HG02981 (cell line): ENCODE data around the gene FOLR1.

Experiments used
- ATAC-seq: cut with Tn5 transposase; IDR thresholded peaks from one replicate; pipeline ENCODE4 v1.9.1; 2021; ENCODE audit warnings: mild to moderate bottlenecking, moderate library complexity; ENCODE audit not compliant: unreplicated experiment

The FOLR1 gene

DNA sequence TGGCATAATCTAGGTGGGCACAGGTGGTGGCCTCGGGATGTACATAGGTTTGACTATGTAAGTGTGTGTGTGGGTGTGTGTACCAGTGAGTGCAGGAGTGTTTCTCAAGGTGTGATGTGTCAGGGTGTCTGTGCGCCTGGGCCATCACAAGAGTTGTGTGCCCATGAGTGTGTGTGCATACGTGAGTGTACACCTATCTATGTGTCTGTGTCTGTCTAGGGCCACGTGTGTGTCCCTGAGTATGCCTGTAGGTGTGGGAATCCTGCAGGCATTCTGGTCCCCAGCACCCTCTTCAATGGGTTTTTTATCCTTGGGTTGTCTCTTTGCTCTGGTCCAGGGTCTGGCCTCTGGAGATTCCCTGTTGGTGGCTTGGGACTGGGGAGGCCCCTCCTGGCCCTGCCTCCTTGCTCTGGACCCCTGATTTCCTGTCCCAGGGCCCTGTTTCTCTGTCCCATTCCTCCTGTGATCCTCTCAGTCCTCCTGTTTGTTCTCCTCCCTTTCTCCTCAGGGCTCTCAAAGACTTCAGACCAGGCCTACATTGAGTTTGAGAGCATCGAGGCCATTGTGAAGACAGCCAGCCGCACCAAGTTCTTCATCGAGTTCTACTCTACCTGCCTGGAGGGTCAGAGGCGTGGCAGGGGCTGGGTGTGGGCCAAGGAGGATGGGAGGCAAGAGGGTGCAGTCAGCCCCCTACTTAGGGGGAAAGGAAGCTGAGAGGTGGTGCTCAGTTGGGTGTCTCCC, 42.0 kb downstream of the FOLR1 start:
- ATAC-seq = no peak

DNA sequence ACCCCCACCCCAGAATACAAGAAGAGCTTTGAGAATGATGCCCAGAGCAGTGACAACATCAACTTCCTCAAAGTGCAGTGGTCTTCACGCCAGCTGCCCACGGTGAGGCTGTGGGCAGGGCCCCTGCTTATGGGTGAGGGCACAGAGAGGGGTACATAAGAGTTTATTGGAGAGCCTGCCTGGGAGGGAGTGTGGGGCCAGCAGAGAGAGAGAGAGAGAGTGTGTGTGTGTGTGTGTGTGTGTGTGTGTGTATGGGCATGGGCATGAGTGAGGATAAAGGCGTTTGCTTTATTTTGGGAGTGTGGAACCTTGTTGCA, 42.5 kb downstream of the FOLR1 start:
- ATAC-seq = no peak

DNA sequence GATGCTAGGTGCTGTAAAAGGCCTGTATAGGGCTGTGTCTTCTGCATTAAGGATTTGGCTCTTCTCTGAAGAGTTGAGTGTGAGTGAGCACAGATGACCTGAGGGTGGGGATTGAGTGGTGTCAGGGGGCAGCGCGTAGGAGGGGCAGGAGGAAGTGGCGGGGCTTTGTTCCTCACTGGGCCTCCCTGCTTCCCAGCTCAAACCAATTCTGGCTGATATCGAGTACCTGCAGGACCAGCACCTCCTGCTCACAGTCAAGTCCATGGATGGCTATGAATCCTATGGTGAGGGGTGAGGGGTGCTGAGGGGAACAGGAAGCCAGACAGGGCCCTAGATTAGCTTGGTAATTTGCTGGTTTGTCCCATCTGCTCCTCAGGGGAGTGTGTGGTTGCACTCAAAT, 43.0 kb downstream of the FOLR1 start:
- no peak for ATAC-seq

DNA sequence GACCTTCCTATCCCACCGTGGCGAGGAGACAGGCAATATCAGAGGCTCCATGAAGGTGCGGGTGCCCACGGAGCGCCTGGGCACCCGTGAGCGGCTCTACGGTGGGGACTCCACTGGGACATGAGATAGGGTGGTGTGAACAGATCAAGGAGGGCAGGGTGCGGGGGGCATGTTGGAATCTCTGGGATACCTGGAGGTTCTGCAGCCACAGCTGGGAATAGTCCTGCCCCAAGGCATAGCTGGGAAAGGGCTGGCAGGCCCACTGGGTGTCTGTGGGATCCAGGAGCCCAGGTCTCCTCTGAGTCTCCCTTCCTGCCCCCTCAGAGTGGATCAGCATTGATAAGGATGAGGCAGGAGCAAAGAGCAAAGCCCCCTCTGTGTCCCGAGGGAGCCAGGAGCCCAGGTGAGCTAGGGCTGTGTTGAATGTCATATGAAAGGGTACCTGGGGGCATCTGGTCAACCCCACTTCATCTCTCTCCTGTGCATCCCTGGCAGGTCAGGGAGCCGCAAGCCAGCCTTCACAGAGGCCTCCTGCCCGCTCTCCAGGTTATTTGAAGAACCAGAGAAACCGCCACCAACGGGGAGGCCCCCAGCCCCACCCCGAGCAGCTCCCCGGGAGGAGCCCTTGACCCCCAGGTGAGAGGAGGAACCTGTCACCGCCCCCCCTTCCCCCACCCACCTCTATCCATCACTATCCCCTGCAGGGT, 43.6 kb downstream of the FOLR1 start:
- no peak for ATAC-seq

DNA sequence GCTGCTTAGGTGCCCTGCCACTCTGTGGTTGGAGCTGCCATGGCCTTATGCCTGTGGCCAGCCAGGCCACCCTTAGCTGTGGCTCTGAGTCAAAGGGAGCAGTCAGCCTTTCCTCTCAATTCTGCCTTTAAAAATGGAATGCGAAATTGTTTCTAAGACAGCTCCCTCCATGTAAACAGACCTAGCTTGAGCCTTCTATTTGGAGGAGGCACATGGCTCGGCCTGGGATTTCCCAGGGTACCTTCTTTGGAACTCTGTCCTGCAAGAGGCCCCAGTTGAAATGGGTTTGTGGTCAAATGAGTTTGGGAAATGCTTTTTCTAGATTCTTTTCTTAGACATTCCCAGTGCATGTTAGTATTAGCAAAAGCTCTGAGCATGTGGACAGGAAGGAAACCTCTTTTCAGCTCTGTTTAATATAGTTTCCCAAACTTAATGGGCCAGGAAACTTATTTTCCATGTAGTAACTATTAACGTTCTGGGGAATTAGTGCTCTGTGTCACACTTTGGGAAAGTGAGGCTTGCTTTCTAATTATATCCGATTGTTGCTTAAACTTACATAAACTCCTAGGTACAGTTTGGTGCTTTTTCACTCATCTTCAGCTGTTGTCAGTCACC, 44.2 kb downstream of the FOLR1 start:
- ATAC-seq = no peak

DNA sequence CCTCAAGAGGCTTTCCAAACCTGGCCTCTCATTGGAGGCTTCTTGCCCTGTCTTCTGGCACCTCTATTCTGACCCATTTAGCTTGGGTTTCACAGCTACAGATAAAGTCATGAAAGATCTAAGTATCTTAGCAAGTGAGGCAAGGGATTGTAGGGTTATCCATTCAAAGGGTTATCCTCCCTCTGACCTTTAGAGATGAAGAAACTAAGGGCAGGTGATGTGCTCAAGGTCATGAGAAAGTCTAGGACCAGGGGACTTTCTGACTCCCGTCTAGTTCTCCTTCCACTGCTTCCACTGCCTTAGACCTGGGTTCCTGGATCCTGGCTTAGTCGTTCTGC, 44.8 kb downstream of the FOLR1 start:
- no peak for ATAC-seq

DNA sequence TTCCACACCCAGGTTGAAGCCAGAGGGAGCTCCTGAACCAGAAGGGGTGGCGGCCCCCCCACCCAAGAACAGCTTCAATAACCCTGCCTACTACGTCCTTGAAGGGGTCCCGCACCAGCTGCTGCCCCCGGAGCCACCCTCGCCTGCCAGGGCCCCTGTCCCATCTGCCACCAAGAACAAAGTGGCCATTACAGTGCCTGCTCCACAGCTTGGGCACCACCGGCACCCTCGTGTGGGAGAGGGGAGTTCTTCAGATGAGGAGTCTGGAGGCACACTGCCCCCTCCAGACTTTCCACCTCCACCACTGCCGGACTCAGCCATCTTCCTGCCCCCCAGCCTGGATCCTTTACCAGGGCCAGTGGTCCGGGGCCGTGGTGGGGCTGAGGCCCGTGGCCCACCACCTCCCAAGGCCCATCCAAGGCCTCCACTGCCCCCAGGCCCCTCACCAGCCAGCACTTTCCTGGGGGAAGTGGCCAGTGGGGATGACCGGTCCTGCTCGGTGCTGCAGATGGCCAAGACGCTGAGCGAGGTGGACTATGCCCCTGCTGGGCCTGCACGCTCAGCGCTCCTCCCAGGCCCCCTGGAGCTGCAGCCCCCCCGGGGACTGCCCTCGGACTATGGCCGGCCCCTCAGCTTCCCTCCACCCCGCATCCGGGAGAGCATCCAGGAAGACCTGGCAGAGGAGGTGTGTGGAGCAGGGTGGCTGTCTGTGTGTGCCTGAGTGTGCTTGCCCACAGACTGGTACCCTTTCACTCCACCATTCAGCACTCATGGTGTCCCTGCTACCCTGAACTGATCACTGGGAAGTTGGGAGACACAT, 45.4 kb downstream of the FOLR1 start:
- ATAC-seq = no peak

DNA sequence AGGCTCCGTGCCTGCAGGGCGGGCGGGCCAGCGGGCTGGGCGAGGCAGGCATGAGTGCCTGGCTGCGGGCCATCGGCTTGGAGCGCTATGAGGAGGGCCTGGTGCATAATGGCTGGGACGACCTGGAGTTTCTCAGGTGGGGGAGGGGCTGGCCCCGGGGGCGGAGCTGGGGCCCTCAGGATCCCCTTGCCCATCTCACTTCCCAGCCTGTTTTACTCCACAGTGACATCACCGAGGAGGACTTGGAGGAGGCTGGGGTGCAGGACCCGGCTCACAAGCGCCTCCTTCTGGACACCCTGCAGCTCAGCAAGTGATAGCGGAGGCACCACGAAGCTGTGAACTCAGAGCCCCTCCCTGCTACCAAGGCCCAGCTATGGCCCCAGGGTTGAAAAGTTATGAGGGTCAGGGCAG, 46.1 kb downstream of the FOLR1 start:
- ATAC-seq = no peak

DNA sequence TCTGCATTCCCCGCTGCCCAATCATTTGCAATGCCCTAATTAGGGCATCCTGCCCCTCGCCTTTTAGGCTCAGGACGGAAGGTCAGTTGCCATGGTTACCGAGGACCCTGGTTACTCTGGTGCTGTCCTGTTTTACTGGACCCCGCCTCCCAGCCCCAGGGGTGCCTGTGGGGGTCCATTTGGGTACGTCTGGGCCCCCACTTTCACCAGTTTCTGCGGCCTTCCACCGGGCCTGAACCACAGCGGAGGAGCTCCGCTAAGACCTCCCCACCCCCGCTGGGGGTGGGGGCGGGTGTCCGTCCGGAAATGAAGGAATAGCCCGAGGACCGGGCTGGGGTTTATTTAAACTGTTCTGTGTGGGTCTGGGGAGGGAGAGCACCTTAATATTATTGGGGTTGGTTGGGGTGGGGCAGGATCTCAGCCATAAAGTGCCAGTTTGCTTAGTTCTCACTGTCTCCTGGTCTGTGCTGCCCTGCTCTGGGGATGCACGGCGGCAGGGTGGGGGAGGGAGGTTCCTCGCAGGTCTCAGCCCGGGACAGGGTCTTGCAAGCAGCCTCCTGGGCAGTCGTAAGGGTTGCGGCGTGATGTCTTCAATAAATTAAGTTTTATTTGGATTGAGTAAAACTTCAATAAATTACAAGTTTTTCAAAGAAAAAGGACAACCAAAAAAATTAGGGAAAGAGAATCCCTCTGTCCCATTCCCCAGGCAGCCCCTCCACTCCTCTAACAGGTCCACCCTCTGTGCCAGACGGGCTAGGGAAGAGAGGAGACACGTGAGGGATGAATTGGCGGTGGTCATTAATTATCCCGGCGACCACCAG, 46.8 kb downstream of the FOLR1 start:
- no peak for ATAC-seq

DNA sequence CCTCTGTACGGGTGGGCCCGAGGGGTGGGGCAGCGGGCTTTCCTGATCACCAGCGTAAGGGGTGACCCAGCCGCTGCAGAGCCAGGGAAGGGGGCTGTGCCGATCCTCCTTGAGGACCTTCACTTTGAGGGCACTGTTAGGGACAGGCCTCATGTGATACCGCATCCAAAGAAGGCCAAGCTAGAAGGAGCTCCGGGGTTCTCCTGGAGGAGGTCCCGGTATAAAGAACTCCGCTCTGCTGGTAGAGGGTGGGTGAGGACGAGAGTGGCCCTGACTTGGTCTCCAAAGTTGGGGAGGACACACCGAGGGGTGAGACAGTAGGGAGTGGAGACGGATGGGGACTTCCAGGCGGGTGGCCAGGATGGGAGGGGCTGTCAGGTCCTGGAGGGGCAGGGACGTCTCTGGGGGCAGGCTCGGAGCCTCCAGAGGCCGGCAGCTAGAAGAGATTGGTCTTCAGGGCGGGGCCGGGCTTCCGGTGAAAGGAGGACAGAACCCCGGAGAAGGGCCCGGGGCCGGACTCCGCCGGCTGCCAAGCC, 47.4 kb downstream of the FOLR1 start:
- ATAC-seq = no peak

DNA sequence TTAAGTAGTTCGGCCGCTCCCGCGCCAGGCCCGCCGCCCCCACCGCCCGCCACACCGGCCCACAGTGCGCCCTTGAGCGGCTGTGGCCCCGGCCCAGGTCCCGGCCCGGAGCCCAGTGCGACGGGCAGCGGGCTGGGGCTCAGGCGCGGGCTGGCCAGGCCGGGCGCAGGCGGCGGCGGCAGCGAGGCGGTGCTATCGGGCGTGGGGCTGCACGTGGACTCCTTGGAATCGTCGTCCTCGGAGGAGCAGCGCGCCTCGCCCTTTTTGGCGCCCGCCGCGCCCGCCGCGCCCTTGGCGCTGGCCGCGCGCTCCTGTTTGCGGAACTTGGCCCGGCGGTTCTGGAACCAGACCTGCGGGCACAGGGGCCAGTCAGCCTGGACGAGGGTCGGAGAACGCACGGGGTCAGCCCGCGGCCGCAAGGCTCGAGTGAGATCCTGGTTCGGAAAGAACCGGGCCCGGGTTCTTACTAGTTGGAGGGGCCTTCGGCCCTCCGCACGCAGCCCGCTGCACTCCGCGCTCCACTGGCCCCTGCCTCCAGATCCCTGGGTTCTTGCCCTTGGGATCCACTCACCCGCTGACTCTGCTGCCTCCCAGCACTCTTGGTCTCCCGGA, 48.0 kb downstream of the FOLR1 start:
- ATAC-seq = no peak

DNA sequence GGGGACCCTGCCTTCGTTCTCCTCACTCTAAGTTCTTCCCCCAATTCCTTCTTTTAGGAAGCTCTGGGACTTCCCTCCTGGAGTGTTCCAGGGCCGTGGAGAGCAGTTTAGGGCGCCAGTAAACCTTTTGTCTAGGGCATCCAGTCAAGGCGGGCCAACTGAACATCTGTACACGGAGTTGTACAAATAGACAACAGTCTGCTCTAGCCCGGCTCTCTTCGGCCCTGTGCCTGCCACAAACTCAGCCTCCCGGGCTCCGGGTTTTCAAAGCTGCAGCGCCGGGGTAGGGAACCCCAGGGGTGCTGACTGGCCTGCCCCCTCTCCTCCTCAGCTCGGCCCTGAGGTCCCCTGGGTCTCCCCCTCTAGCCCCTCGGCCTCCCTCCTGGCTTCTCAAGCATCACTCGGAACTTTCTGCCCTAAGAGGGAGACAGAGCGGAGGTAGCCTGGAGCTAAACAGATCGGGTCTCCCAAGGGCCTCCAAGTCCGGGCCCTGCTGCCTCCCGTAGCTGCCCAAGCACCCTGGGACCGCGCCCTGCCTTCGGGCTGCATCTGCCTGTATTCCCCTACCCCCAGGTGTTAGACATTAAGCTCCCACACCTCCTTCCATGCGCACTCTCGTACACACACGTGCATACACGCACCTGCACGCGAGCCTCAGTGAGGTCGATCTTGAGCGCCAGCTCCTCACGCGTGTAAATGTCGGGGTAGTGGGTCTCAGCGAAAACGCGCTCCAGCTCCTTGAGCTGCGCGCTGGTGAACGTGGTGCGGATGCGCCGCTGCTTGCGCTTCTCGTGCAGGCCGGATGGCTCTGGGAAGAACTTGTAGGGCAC, 48.7 kb downstream of the FOLR1 start:
- ATAC-seq = no peak

DNA sequence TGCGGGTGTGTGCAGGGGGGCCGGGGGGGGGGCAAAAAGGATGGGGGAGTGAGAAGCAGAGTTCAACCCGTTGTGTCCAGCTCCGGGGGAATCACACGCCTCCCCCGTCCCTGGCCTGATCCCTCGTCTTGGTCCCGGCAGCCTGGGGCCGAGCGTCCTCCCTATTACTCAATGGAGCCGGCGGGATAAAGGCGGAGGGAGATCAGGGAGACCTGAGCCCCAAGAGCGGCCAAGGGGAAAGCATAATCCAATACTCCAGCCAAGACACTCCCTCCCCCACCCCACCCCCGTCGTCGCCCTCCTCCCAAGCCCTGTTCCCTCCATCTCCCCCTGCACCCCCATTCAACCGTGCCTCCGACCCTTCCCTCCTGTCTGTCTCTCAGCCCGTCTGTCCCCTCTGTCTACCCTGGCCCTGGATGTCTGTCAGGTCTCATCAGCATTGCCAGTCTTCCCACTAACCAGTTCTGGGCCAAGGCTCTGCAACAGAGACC, 49.4 kb downstream of the FOLR1 start:
- no peak for ATAC-seq

DNA sequence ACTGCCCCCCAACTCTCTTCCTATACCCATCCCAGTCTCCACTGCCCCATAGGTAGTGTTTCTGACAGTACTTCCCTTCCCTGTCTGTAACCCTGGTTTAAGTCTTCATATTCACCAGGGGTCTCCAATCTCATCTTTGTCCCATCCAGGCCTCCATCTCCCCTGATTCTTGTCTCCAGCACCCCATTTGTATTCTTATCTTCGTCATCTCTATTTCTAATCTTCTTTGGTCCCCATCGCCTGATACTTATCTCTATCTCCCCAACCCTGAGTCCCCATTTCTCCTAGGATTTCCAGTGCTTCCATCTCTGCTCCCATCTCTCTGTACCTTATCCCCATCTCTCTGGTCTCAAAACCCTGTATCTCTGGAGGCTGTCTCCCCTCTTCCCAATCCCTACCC, 50.2 kb downstream of the FOLR1 start:
- ATAC-seq = no peak

DNA sequence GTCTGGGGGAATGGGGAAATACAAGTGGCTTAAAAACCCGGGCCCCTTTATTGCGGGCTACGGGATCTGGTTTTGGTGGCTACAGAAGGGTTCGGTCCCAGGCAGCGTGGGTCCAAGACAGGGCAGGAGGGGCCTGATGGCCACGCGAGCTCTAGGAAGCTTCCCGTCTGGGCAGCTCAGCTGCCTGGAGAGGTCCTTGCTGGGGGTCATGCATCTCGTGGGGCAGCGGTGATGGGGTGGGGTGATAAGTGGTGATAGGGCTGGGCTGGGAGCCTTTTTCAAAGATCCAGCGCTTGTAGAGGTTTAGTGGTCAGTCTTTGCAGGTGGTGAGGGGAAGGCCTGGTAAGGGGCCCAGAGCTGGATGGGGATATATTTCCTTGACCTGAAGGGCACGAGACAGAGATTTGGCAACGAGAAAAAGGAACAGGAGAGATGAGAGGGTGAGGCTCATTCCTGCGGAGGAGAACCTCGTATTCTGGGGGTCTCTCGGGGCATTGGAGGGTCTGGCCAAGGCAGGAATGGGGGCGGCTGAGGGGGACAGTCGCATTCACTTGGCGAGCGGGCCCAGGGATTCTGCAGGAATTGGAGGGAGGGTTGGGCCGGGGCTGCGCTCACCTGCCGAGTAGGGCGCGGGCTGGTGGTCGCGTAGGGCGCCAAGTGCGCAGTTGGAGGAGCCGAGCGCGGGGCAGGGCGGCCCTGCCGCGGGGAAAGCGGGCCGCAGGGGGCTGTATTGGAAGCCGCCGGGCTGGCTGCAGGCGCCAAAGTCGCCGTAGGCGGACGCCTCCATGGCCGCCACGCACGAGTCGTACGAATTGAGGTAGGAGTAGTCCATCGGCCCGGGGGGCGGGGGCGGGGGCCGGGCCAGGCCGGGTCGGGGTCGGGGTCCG, 51.5 kb downstream of the FOLR1 start:
- no peak for ATAC-seq

DNA sequence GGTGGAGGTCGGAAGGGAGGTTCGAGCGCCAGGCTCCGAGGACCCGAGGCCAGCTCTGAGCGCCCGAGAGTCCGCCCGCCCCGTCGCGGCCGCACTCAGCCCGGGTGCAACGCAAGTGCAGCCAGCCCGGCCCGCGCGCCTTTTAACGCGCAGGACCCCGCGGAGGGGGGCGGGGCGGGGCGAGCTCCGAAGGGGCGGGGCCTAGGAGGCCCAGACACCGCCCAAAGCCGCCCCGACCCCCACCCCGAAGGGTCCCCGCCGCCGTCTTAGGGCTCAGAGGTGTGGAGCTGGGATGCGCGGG, 52.1 kb downstream of the FOLR1 start, which contains the start of gene PHOX2A:
TSS of gene PHOX2A (minus strand) at position 117 of the 301 bp plus-strand sequence. CDS start 172 bp downstream, outside the sequence.
- no peak for ATAC-seq

DNA sequence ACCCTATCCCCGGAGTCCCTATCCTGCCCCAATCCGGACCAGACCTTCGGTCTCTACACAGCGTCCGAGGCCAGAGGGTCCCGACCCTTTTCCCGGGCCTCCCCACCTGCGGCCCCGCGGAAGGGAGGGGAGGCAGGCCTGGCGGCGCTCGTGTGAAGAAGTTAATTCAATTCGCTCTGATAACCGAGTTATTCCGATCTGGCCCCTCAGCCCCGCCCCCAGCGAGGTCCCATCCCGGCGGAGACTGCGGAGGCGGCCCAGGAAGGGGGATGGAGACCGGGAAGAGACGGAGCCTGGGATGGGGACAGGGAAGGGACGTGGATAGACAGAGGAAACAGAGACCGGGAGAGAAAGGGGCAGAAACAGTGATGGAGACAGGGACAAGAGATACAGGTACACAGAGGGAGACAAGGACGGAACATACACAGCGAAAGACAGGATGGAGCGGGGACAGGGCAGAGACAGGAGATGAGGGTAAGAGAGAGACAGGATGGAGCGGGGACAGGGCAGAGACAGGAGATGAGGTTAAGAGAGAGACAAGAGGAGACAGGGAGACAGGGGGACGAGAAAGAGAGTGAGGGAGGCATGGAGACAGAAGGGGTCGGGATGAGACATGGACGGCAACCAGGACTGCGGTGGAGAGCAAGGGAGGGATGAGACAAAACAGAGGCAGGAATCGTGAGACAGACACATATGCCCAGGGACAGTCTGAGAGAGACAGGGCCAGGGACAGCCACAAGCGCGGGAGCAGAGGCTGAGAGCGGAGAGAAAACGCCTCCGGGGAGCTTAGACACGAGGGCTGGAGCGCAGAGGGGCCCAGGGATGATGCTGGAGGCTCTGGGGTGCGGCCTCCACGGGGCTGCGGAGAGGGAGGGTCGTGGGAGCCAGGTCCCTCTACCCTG, 52.7 kb downstream of the FOLR1 start:
- no peak for ATAC-seq
